K562 (cell line): ENCODE results near the gene LRCH1. TPM values are rescaled to one million over a fixed set of nuclear protein-coding genes. Genes with fewer than 3 reads are reported as not detected.

Experiments
- HMGN3 ChIP-seq: IDR thresholded peaks from 2 replicates; pipeline ENCODE4 v1.6.1; 2011; ENCODE audit warnings: borderline replicate concordance, low read depth, mild to moderate bottlenecking, mixed read lengths, low read length; ENCODE audit not compliant: insufficient read length; ENCODE audit errors: extremely low read depth
- JUN ChIP-seq, 2 experiments: sonication (generic) in 1 of 2; formaldehyde crosslinking in 1 of 2; IDR thresholded peaks; 2 replicates each; pipeline versions ENCODE4 v1.6.1 to v1.8.0; 2012 to 2022; ENCODE audit warnings: borderline replicate concordance in 2 of 2, mild to moderate bottlenecking in 2 of 2, improper control_type of control experiment in 1 of 2, low read depth in 1 of 2, low read length in 1 of 2, missing genetic modification reagents in 1 of 2
- ZC3H4 ChIP-seq: sonication (generic); formaldehyde crosslinking; IDR thresholded peaks from 2 replicates; pipeline ENCODE4 v1.9.0; 2021; ENCODE audit warnings: missing genetic modification reagents, borderline replicate concordance
- polyA plus RNA-seq, 8 experiments: library from polyadenylated mRNA; depleted of rRNA in 4 of 8; stranded (reverse) in 5 of 8; unstranded in 3 of 8; fragments of >200 nt; fragmentation: Nextera tagmentation in 2 of 8; fragmentation: Illumina TruSeq in 1 of 8; extraction: Ambion mirVana in 2 of 8; extraction: Trizol in 1 of 8; gene quantifications; 2 replicates each; pipeline versions ENCODE4 v1.2.1 to v1.2.3, GENCODE V29; 2011 to 2014; ENCODE audit warnings: inconsistent platforms in 1 of 8, missing spikeins in 1 of 8
- total RNA-seq, 7 experiments: library from RNA; depleted of rRNA in 6 of 7; stranded (reverse); fragments of >200 nt in 6 of 7; fragmentation: Illumina TruSeq in 2 of 7; extraction: Trizol in 2 of 7; gene quantifications; 2 replicates each; pipeline versions ENCODE4 v1.2.1 to v1.2.3, GENCODE V29; 2011 to 2021; ENCODE audit warnings: low replicate concordance in 1 of 7
- TF ChIP-seq, protein P1 (sequence below): fragments of 450-650 bp; IDR thresholded peaks from 2 replicates; pipeline ENCODE4 v1.6.1; 2016; ENCODE audit warnings: mild to moderate bottlenecking, moderate library complexity

LRCH1 gene
- total and polyA plus RNA-seq, 9 of the 15 experiments (the other 6 are each of a cell fraction or from before 2014, with no cell fraction given) = 1.1 to 6.8 (median 3.7) TPM

DNA sequence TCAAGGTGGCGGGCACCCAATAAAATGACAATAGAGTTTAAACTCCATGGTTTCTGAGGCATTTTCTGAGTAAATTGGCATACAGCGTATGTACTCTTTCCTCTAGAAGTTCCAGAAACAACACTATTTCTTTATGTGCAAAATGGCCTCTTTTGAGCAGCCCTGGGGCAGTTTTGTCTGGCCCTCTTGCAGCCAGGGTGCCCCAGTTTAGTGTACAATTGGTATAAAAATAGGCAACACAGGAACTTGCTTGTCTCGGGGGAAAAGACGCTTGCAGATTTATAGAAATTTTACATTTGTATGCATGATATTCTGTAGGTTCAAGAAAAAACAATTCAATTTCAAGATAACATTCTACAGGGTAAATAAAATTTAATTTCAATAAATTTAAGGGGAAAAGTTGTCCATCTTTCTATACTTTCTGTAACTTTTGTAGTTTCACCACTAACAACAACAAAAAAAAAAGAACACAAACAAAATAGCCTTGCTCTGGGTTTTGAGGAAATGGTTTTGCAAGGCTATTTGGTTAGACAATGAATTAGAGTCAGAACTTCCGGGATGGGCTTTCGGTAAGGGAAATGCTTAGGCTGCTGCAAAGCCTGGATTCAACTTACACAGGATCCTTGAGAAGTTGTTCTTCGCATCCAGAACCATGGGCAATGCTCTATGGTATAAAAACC, 45.3 kb downstream of the LRCH1 start (continued):
- TF ChIP-seq, protein P1, sequence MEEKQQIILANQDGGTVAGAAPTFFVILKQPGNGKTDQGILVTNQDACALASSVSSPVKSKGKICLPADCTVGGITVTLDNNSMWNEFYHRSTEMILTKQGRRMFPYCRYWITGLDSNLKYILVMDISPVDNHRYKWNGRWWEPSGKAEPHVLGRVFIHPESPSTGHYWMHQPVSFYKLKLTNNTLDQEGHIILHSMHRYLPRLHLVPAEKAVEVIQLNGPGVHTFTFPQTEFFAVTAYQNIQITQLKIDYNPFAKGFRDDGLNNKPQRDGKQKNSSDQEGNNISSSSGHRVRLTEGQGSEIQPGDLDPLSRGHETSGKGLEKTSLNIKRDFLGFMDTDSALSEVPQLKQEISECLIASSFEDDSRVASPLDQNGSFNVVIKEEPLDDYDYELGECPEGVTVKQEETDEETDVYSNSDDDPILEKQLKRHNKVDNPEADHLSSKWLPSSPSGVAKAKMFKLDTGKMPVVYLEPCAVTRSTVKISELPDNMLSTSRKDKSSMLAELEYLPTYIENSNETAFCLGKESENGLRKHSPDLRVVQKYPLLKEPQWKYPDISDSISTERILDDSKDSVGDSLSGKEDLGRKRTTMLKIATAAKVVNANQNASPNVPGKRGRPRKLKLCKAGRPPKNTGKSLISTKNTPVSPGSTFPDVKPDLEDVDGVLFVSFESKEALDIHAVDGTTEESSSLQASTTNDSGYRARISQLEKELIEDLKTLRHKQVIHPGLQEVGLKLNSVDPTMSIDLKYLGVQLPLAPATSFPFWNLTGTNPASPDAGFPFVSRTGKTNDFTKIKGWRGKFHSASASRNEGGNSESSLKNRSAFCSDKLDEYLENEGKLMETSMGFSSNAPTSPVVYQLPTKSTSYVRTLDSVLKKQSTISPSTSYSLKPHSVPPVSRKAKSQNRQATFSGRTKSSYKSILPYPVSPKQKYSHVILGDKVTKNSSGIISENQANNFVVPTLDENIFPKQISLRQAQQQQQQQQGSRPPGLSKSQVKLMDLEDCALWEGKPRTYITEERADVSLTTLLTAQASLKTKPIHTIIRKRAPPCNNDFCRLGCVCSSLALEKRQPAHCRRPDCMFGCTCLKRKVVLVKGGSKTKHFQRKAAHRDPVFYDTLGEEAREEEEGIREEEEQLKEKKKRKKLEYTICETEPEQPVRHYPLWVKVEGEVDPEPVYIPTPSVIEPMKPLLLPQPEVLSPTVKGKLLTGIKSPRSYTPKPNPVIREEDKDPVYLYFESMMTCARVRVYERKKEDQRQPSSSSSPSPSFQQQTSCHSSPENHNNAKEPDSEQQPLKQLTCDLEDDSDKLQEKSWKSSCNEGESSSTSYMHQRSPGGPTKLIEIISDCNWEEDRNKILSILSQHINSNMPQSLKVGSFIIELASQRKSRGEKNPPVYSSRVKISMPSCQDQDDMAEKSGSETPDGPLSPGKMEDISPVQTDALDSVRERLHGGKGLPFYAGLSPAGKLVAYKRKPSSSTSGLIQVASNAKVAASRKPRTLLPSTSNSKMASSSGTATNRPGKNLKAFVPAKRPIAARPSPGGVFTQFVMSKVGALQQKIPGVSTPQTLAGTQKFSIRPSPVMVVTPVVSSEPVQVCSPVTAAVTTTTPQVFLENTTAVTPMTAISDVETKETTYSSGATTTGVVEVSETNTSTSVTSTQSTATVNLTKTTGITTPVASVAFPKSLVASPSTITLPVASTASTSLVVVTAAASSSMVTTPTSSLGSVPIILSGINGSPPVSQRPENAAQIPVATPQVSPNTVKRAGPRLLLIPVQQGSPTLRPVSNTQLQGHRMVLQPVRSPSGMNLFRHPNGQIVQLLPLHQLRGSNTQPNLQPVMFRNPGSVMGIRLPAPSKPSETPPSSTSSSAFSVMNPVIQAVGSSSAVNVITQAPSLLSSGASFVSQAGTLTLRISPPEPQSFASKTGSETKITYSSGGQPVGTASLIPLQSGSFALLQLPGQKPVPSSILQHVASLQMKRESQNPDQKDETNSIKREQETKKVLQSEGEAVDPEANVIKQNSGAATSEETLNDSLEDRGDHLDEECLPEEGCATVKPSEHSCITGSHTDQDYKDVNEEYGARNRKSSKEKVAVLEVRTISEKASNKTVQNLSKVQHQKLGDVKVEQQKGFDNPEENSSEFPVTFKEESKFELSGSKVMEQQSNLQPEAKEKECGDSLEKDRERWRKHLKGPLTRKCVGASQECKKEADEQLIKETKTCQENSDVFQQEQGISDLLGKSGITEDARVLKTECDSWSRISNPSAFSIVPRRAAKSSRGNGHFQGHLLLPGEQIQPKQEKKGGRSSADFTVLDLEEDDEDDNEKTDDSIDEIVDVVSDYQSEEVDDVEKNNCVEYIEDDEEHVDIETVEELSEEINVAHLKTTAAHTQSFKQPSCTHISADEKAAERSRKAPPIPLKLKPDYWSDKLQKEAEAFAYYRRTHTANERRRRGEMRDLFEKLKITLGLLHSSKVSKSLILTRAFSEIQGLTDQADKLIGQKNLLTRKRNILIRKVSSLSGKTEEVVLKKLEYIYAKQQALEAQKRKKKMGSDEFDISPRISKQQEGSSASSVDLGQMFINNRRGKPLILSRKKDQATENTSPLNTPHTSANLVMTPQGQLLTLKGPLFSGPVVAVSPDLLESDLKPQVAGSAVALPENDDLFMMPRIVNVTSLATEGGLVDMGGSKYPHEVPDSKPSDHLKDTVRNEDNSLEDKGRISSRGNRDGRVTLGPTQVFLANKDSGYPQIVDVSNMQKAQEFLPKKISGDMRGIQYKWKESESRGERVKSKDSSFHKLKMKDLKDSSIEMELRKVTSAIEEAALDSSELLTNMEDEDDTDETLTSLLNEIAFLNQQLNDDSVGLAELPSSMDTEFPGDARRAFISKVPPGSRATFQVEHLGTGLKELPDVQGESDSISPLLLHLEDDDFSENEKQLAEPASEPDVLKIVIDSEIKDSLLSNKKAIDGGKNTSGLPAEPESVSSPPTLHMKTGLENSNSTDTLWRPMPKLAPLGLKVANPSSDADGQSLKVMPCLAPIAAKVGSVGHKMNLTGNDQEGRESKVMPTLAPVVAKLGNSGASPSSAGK = no peak
- no peak for TF ChIP-seq ZC3H4 (CRISPR knock-in tag)
- TF ChIP-seq HMGN3 = no peak
- no peak for TF ChIP-seq JUN (IDR thresholded peaks at IDR 0.05; ENCODE audit: borderline replicate concordance, low read depth, low read length)
- no peak for TF ChIP-seq JUN (CRISPR knock-in tag; IDR thresholded peaks at IDR 0.05; ENCODE audit: borderline replicate concordance)
